ENCODE measurements around the gene PXMP4. TPM values are rescaled to one million over a fixed set of nuclear protein-coding genes. Genes with fewer than 3 reads are reported as not detected.

PXMP4 gene
- polyA plus RNA-seq (2013): 1.9 and 2.4 TPM in 2 replicates

- peak within 1 kb of the TSS; percentile 50 for H2AFZ ChIP-seq (ENCODE audit: insufficient read depth, low read length, poor library complexity)
- no peaks in the 10 kb centered on the region for H3K36me3 ChIP-seq (ENCODE audit: control insufficient read depth in 1 of 2, insufficient read depth in 2 of 2, low read length in 2 of 2)
- H3K27me3 ChIP-seq (ENCODE audit: insufficient read depth, low read length): no peaks in the 10 kb centered on the region
- no peak within 1 kb of the TSS for H3K23ac ChIP-seq (ENCODE audit: low read length)
- no peaks in the 10 kb centered on the region for H3K4me1 ChIP-seq (ENCODE audit: control insufficient read depth in 1 of 2, insufficient read depth in 2 of 2, low read length in 2 of 2)
- peak within 1 kb of the TSS; percentile 80 for H4K8ac ChIP-seq (ENCODE audit: low read depth, low read length)
- no peak within 1 kb of the TSS for H2BK120ac ChIP-seq (ENCODE audit: insufficient read depth, low read length, poor library complexity)
- H3K79me1 ChIP-seq (ENCODE audit: low read length): no peaks in the 10 kb centered on the region
- H3K9ac ChIP-seq (ENCODE audit: low read length): peak within 1 kb of the TSS; percentile 30
- peak within 1 kb of the TSS; percentile 70 for H3K4me3 ChIP-seq (ENCODE audit: low read depth, low read length)
- WGBS (ENCODE audit: extremely low coverage, insufficient coverage, insufficient read length): no CpG with 5 or more reads among the region's 46 CpGs
- H3K79me2 ChIP-seq (ENCODE audit: control insufficient read depth, insufficient read depth, low read length, poor library complexity): no peaks in the 10 kb centered on the region
- peak; percentile 90 to 98 for DNase-seq
- H3K4ac ChIP-seq (ENCODE audit: low read depth, low read length): no peak within 1 kb of the TSS
- H3K27ac ChIP-seq (ENCODE audit: low read depth, low read length): no peak within 1 kb of the TSS
- no peak within 1 kb of the TSS for H3K18ac ChIP-seq (ENCODE audit: low read length)
- no peak within 1 kb of the TSS for H4K12ac ChIP-seq (ENCODE audit: low read depth, low read length)
- no peak within 1 kb of the TSS for H2BK12ac ChIP-seq (ENCODE audit: low read length)
- no peaks in the 10 kb centered on the region for H3K9me3 ChIP-seq (ENCODE audit: insufficient read depth, low read depth, low read length)
- no peak within 1 kb of the TSS for H2BK5ac ChIP-seq (ENCODE audit: low read depth, low read length, poor library complexity)
- H4K91ac ChIP-seq (ENCODE audit: low read depth, low read length): no peak within 1 kb of the TSS
- H2AK5ac ChIP-seq (ENCODE audit: low read length): no peak within 1 kb of the TSS
- peak within 1 kb of the TSS; percentile 57 for H3K4me2 ChIP-seq (ENCODE audit: low read length)
- peak within 1 kb of the TSS; percentile 21 for H3K14ac ChIP-seq (ENCODE audit: low read length)
Measured at GRCh38 chr20:33719989-33720709, at the start of gene PXMP4. Gene PXMP4 (minus strand): TSS chr20:33720310. CDS start chr20:33720207, 103 bp downstream.

- no peak overlapping the region for H3K23ac ChIP-seq (ENCODE audit: low read length)
- H3K14ac ChIP-seq (ENCODE audit: low read length): no peak overlapping the region
- no peak overlapping the region for H2BK5ac ChIP-seq (ENCODE audit: low read depth, low read length, poor library complexity)
- peaks cover 0 to 5% of the 10 kb centered on the region in 2 experiments for H3K4me1 ChIP-seq (ENCODE audit: control insufficient read depth in 1 of 2, insufficient read depth in 2 of 2, low read length in 2 of 2)
- H2AK5ac ChIP-seq (ENCODE audit: low read length): no peak overlapping the region
- no peak overlapping the region for H3K27ac ChIP-seq (ENCODE audit: low read depth, low read length)
- H3K4ac ChIP-seq (ENCODE audit: low read depth, low read length): no peak overlapping the region
- no peak overlapping the region for H3K4me2 ChIP-seq (ENCODE audit: low read length)
- H3K9ac ChIP-seq (ENCODE audit: low read length): no peak overlapping the region
- no peak overlapping the region for H3K4me3 ChIP-seq (ENCODE audit: low read depth, low read length)
- no peak overlapping the region for H2AFZ ChIP-seq (ENCODE audit: insufficient read depth, low read length, poor library complexity)
- no peak overlapping the region for H4K12ac ChIP-seq (ENCODE audit: low read depth, low read length)
- peaks cover 0 to 3% of the 10 kb centered on the region in 2 experiments for H3K36me3 ChIP-seq (ENCODE audit: control insufficient read depth in 1 of 2, insufficient read depth in 2 of 2, low read length in 2 of 2)
- no peaks in the 10 kb centered on the region for H3K79me1 ChIP-seq (ENCODE audit: low read length)
- no peak overlapping the region for H4K91ac ChIP-seq (ENCODE audit: low read depth, low read length)
- H2BK120ac ChIP-seq (ENCODE audit: insufficient read depth, low read length, poor library complexity): no peak overlapping the region
- no peak for DNase-seq
- no peak overlapping the region for H4K8ac ChIP-seq (ENCODE audit: low read depth, low read length)
- no peaks in the 10 kb centered on the region for H3K79me2 ChIP-seq (ENCODE audit: control insufficient read depth, insufficient read depth, low read length, poor library complexity)
- H2BK12ac ChIP-seq (ENCODE audit: low read length): no peak overlapping the region
- no peak overlapping the region for H3K18ac ChIP-seq (ENCODE audit: low read length)
- H3K9me3 ChIP-seq (ENCODE audit: insufficient read depth, low read depth, low read length): no peaks in the 10 kb centered on the region
- WGBS (ENCODE audit: extremely low coverage, insufficient coverage, insufficient read length): no CpG with 5 or more reads among the region's 4 CpGs
- no peaks in the 10 kb centered on the region for H3K27me3 ChIP-seq (ENCODE audit: insufficient read depth, low read length)
Measured at GRCh38 chr20:33769043-33769442, 48.9 kb upstream of the PXMP4 start.

- Histone ChIP-seq H3K14ac (ENCODE audit: low read length) (no peak overlapping the region), H3K27me3 (ENCODE audit: insufficient read depth, low read length) (no peaks in the 10 kb centered on the region), H3K9me3 (ENCODE audit: insufficient read depth, low read depth, low read length) (no peaks in the 10 kb centered on the region), H4K91ac (ENCODE audit: low read depth, low read length) (no peak overlapping the region), H4K8ac (ENCODE audit: low read depth, low read length) (no peak overlapping the region), H3K4me2 (ENCODE audit: low read length) (no peak overlapping the region), H4K12ac (ENCODE audit: low read depth, low read length) (no peak overlapping the region), H3K9ac (ENCODE audit: low read length) (no peak overlapping the region), H3K79me1 (ENCODE audit: low read length) (no peaks in the 10 kb centered on the region), H3K4me3 (ENCODE audit: low read depth, low read length) (no peak overlapping the region), H2AK5ac (ENCODE audit: low read length) (no peak overlapping the region), H2BK12ac (ENCODE audit: low read length) (no peak overlapping the region), H3K4me1 (ENCODE audit: control insufficient read depth in 1 of 2, insufficient read depth in 2 of 2, low read length in 2 of 2) (peaks cover 0 to 5% of the 10 kb centered on the region in 2 experiments), H3K4ac (ENCODE audit: low read depth, low read length) (no peak overlapping the region), H3K27ac (ENCODE audit: low read depth, low read length) (no peak overlapping the region), H2BK120ac (ENCODE audit: insufficient read depth, low read length, poor library complexity) (no peak overlapping the region), H3K23ac (ENCODE audit: low read length) (no peak overlapping the region), H3K18ac (ENCODE audit: low read length) (no peak overlapping the region), H3K36me3 (ENCODE audit: control insufficient read depth in 1 of 2, insufficient read depth in 2 of 2, low read length in 2 of 2) (peaks cover 0 to 3% of the 10 kb centered on the region in 2 experiments), H2BK5ac (ENCODE audit: low read depth, low read length, poor library complexity) (no peak overlapping the region), H2AFZ (ENCODE audit: insufficient read depth, low read length, poor library complexity) (no peak overlapping the region), H3K79me2 (ENCODE audit: control insufficient read depth, insufficient read depth, low read length, poor library complexity) (no peaks in the 10 kb centered on the region)
- no CpG with 5 or more reads among the region's 2 CpGs for WGBS (ENCODE audit: extremely low coverage, insufficient coverage, insufficient read length)
- no peak for DNase-seq
Measured at GRCh38 chr20:33767777-33768138, 47.6 kb upstream of the PXMP4 start.

DNA sequence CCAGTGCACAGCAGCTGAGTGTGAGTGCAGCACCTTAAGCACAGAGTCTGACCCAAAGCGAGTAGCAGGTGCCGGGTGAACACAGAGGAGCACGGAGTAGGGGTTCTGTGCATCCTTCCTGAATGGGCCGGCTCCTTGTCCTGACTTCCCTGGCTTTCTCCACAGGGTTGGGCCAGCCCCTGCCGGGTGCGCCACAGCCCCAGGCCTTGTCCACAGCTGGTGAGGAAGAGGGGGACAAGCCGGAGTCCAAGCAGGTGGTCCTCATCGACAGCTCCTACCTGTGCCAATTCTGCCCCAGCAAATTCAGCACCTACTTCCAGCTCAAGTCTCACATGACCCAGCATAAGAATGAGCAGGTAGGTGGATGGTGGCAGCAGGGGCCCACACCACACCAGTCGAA, 46.6 kb upstream of the PXMP4 start:
- no peak overlapping the region for H2BK120ac ChIP-seq (ENCODE audit: insufficient read depth, low read length, poor library complexity)
- H2AK5ac ChIP-seq (ENCODE audit: low read length): no peak overlapping the region
- H3K9me3 ChIP-seq (ENCODE audit: insufficient read depth, low read depth, low read length): no peaks in the 10 kb centered on the region
- peaks cover 0 to 5% of the 10 kb centered on the region in 2 experiments for H3K4me1 ChIP-seq (ENCODE audit: control insufficient read depth in 1 of 2, insufficient read depth in 2 of 2, low read length in 2 of 2)
- no peak overlapping the region for H2BK12ac ChIP-seq (ENCODE audit: low read length)
- no peak overlapping the region for H3K14ac ChIP-seq (ENCODE audit: low read length)
- H3K36me3 ChIP-seq (ENCODE audit: control insufficient read depth in 1 of 2, insufficient read depth in 2 of 2, low read length in 2 of 2): peaks cover 0 to 3% of the 10 kb centered on the region in 2 experiments
- H2AFZ ChIP-seq (ENCODE audit: insufficient read depth, low read length, poor library complexity): no peak overlapping the region
- H3K4me2 ChIP-seq (ENCODE audit: low read length): no peak overlapping the region
- no peak overlapping the region for H4K12ac ChIP-seq (ENCODE audit: low read depth, low read length)
- DNase-seq: no peak
- H3K4me3 ChIP-seq (ENCODE audit: low read depth, low read length): no peak overlapping the region
- WGBS (ENCODE audit: extremely low coverage, insufficient coverage, insufficient read length): no CpG with 5 or more reads among the region's 9 CpGs
- no peak overlapping the region for H3K9ac ChIP-seq (ENCODE audit: low read length)
- H4K8ac ChIP-seq (ENCODE audit: low read depth, low read length): no peak overlapping the region
- no peak overlapping the region for H3K18ac ChIP-seq (ENCODE audit: low read length)
- no peaks in the 10 kb centered on the region for H3K79me2 ChIP-seq (ENCODE audit: control insufficient read depth, insufficient read depth, low read length, poor library complexity)
- no peaks in the 10 kb centered on the region for H3K79me1 ChIP-seq (ENCODE audit: low read length)
- no peak overlapping the region for H3K4ac ChIP-seq (ENCODE audit: low read depth, low read length)
- H3K27me3 ChIP-seq (ENCODE audit: insufficient read depth, low read length): no peaks in the 10 kb centered on the region
- no peak overlapping the region for H3K27ac ChIP-seq (ENCODE audit: low read depth, low read length)
- H4K91ac ChIP-seq (ENCODE audit: low read depth, low read length): no peak overlapping the region
- H2BK5ac ChIP-seq (ENCODE audit: low read depth, low read length, poor library complexity): no peak overlapping the region
- H3K23ac ChIP-seq (ENCODE audit: low read length): no peak overlapping the region
